ENCODE results near the gene ZBTB7C.

Gene ZBTB7C

DNA sequence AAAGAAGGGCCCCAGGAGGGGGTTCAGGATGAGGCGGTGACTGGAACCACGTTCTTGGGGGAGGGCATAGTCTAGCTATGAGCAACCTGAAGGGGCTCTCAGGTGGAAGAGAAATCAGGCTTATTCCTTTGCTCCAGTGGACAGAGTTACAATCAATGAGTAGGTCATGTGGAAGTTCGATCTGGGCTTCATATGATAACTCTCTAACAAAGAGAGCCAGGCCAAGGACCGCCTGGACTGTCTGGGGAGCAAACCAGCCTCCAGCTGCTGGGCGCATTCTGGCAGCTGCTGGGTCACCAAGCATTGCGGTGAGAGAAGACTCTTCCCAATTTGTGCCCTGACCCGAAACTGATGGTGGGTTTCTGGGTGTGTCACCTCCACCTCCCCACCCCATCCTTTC, 298.4 kb downstream of the ZBTB7C start:
- Histone ChIP-seq H3K4me1 (ENCODE audit: control insufficient read depth, insufficient read depth, low read length) (peaks cover 19% of the 10 kb centered on the region), H3K27ac (ENCODE audit: extremely low read depth, low read depth, low read length) (no peak overlapping the region), H3K4me3 (ENCODE audit: low read depth, low read length) (no peak overlapping the region), H3K36me3 (ENCODE audit: control insufficient read depth in 2 of 2, insufficient read depth in 1 of 2, low read length in 2 of 2) (no peaks in the 10 kb centered on the region), H3K9me3 (ENCODE audit: control insufficient read depth, insufficient read depth, low read depth, low read length) (no peaks in the 10 kb centered on the region)
- POLR2A ChIA-PET: no interaction called here
- CTCF ChIA-PET: no interaction called here
- TF ChIP-seq ZEB2 (tag by site-specific recombination; IDR thresholded peaks at IDR 0.05) (no peak), KLF10 (tag by site-specific recombination; IDR thresholded peaks at IDR 0.05) (no peak), GLI4 (tag by site-specific recombination; IDR thresholded peaks at IDR 0.05) (no peak), ZNF830 (tag by site-specific recombination; IDR thresholded peaks at IDR 0.05; ENCODE audit: low read depth) (no peak), ZNF654 (tag by site-specific recombination; IDR thresholded peaks at IDR 0.05; ENCODE audit: low read depth) (no peak), ZNF2 (tag by site-specific recombination; IDR thresholded peaks at IDR 0.05) (no peak), OVOL3 (tag by site-specific recombination; IDR thresholded peaks at IDR 0.05) (no peak), ZNF350 (tag by site-specific recombination; IDR thresholded peaks at IDR 0.05) (no peak), ZNF157 (tag by site-specific recombination; IDR thresholded peaks at IDR 0.05) (no peak), BCL11A (tag by site-specific recombination; IDR thresholded peaks at IDR 0.05; ENCODE audit: low read depth) (no peak)
- TF ChIP-seq, protein P1, sequence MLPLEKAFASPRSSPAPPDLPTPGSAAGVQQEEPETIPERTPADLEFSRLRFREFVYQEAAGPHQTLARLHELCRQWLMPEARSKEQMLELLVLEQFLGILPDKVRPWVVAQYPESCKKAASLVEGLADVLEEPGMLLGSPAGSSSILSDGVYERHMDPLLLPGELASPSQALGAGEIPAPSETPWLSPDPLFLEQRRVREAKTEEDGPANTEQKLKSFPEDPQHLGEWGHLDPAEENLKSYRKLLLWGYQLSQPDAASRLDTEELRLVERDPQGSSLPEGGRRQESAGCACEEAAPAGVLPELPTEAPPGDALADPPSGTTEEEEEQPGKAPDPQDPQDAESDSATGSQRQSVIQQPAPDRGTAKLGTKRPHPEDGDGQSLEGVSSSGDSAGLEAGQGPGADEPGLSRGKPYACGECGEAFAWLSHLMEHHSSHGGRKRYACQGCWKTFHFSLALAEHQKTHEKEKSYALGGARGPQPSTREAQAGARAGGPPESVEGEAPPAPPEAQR (tag by site-specific recombination; IDR thresholded peaks at IDR 0.05): no peak

DNA sequence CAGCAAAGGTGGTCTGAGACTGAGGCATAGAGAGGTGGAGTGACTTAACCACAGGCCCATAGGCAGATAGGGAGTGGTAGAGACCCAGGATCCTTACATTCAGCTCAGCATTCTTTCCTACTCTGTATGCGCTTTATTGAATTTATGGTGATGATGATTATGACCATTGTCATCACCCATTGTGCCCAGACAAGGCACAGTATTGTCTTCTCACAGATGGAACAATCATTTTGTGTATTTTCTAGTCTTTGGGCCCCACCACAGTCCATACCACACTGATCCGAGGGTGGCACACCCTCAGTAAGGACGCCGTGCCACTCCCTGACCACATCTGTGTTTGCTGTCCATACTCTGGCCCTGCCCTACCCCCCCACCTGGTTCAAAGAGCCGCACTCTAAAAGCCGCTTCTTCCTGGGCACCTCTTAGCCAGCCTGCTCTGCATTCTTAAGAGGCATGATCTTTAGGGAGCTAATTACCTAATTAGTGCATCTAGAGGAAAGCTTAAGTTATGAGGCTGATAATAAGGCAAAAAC, 299.2 kb downstream of the ZBTB7C start:
- no peak overlapping the region for H3K4me3 ChIP-seq (ENCODE audit: low read depth, low read length)
- no peaks in the 10 kb centered on the region for H3K9me3 ChIP-seq (ENCODE audit: control insufficient read depth, insufficient read depth, low read depth, low read length)
- ChIA-PET POLR2A (no interaction called here), CTCF (no interaction called here)
- peaks cover 19% of the 10 kb centered on the region for H3K4me1 ChIP-seq (ENCODE audit: control insufficient read depth, insufficient read depth, low read length)
- TF ChIP-seq ZNF501 (tag by site-specific recombination; IDR thresholded peaks at IDR 0.05) (no peak), ZNF423 (tag by site-specific recombination; IDR thresholded peaks at IDR 0.05) (no peak), ZNF791 (tag by site-specific recombination; IDR thresholded peaks at IDR 0.05) (no peak), ZSCAN16 (tag by site-specific recombination; IDR thresholded peaks at IDR 0.05) (no peak), FEZF1 (tag by site-specific recombination; IDR thresholded peaks at IDR 0.05) (no peak), ZNF76 (tag by site-specific recombination; IDR thresholded peaks at IDR 0.05; ENCODE audit: borderline replicate concordance, low read depth) (no peak)
- no peak overlapping the region for H3K27ac ChIP-seq (ENCODE audit: extremely low read depth, low read depth, low read length)
- no peaks in the 10 kb centered on the region for H3K36me3 ChIP-seq (ENCODE audit: control insufficient read depth in 2 of 2, insufficient read depth in 1 of 2, low read length in 2 of 2)

DNA sequence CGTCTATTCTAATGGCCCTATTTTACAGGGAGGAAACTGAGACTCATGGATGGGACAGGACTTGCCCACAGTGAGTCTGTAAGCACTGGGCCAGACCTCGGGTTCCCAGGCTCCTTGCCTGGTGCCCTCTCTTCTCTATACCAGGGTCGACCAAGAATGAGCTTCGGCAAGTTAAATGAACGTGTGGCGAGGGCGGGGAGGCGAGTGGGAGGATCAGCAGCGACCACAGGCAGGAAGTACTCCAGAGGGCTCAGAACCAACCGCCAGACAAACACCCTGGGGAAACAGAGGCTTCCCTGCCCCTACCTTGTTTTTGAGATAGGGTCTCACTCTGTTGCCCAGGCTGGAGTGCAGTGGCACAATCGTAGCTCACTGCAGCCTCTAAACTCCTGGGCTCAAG, 301.0 kb downstream of the ZBTB7C start:
- Histone ChIP-seq H3K9me3 (ENCODE audit: control insufficient read depth, insufficient read depth, low read depth, low read length) (no peaks in the 10 kb centered on the region), H3K4me1 (ENCODE audit: control insufficient read depth, insufficient read depth, low read length) (peaks cover 19% of the 10 kb centered on the region), H3K36me3 (ENCODE audit: control insufficient read depth in 2 of 2, insufficient read depth in 1 of 2, low read length in 2 of 2) (no peaks in the 10 kb centered on the region), H3K4me3 (ENCODE audit: low read depth, low read length) (no peak overlapping the region), H3K27ac (ENCODE audit: extremely low read depth, low read depth, low read length) (no peak overlapping the region)
- POLR2A ChIA-PET: no interaction called here
- CTCF ChIA-PET: no interaction called here
- 0 out of 2 replicates have a peak, but pooled peaks have one; percentile 20 for TF ChIP-seq ZFHX2 (tag by site-specific recombination; conservative IDR thresholded peaks at IDR 0.05)
- no peak for TF ChIP-seq ZNF529 (tag by site-specific recombination; IDR thresholded peaks at IDR 0.05; ENCODE audit: insufficient replicate concordance)
- no peak for TF ChIP-seq ZNF404 (tag by site-specific recombination; IDR thresholded peaks at IDR 0.05)
- peak; percentile 77 for TF ChIP-seq ZNF121 (tag by site-specific recombination; IDR thresholded peaks at IDR 0.05)
- TF ChIP-seq ZNF341 (tag by site-specific recombination; IDR thresholded peaks at IDR 0.05; ENCODE audit: low read depth): peak; percentile 27; the same call in 1 of the 2 replicates
- no peak for TF ChIP-seq GLI4 (tag by site-specific recombination; IDR thresholded peaks at IDR 0.05)
